Measurements from ENCODE around the gene SEC14L2.

Gene SEC14L2

GRCh38 chr22:30416403-30416802 is 19.6 kb downstream of the SEC14L2 start:
- Histone ChIP-seq H3K9ac (ENCODE audit: low read length) (no peak overlapping the region), H3K79me2 (ENCODE audit: insufficient read depth, low read length) (no peaks in the 10 kb centered on the region), H2AFZ (ENCODE audit: low read depth, low read length, severe bottlenecking) (no peak overlapping the region), H3K4me3 (ENCODE audit: insufficient read depth, low read length, poor library complexity, severe bottlenecking) (no peak overlapping the region), H3K27ac (ENCODE audit: low read depth, low read length) (no peak overlapping the region), H3K36me3 (ENCODE audit: low read length) (no peaks in the 10 kb centered on the region; the same call in 1 of the 2 replicates), H3F3A (ENCODE audit: insufficient read depth) (no peaks in the 10 kb centered on the region; the same call in 1 of the 2 replicates), H3K4me2 (ENCODE audit: low read depth, low read length, poor library complexity, severe bottlenecking) (no peak overlapping the region), H3K9me2 (replicated peaks; ENCODE audit: insufficient read depth, low read length) (no peaks in the 10 kb centered on the region), H3K27me3 (ENCODE audit: low read length) (no peaks in the 10 kb centered on the region), H3K9me3 (ENCODE audit: insufficient read depth, low read length) (no peaks in the 10 kb centered on the region), H4K20me1 (ENCODE audit: low read depth, low read length) (no peaks in the 10 kb centered on the region)
- TF ChIP-seq CTCF (IDR thresholded peaks at IDR 0.05; ENCODE audit: insufficient read depth, low read length, poor library complexity, severe bottlenecking) (no peak), EZH2phosphoT487 (conservative IDR thresholded peaks at IDR 0.05; ENCODE audit: low read length) (no peak)

- Histone ChIP-seq H3K27ac (ENCODE audit: low read depth, low read length) (no peak overlapping the region), H3K27me3 (ENCODE audit: low read length) (no peaks in the 10 kb centered on the region), H3F3A (ENCODE audit: insufficient read depth) (no peaks in the 10 kb centered on the region; the same call in 1 of the 2 replicates), H3K79me2 (ENCODE audit: insufficient read depth, low read length) (no peaks in the 10 kb centered on the region), H3K9me3 (ENCODE audit: insufficient read depth, low read length) (no peaks in the 10 kb centered on the region), H3K9me2 (replicated peaks; ENCODE audit: insufficient read depth, low read length) (no peaks in the 10 kb centered on the region), H3K36me3 (ENCODE audit: low read length) (no peaks in the 10 kb centered on the region; the same call in 1 of the 2 replicates), H3K9ac (ENCODE audit: low read length) (no peak overlapping the region), H2AFZ (ENCODE audit: low read depth, low read length, severe bottlenecking) (no peak overlapping the region), H3K4me2 (ENCODE audit: low read depth, low read length, poor library complexity, severe bottlenecking) (no peak overlapping the region), H3K4me3 (ENCODE audit: insufficient read depth, low read length, poor library complexity, severe bottlenecking) (no peak overlapping the region), H4K20me1 (ENCODE audit: low read depth, low read length) (no peaks in the 10 kb centered on the region)
- TF ChIP-seq EZH2phosphoT487 (conservative IDR thresholded peaks at IDR 0.05; ENCODE audit: low read length), result no peak
- no peak for TF ChIP-seq CTCF (IDR thresholded peaks at IDR 0.05; ENCODE audit: insufficient read depth, low read length, poor library complexity, severe bottlenecking)
Observed at GRCh38 chr22:30416837-30417236, 20.0 kb downstream of the SEC14L2 start.

- H3F3A ChIP-seq (ENCODE audit: insufficient read depth), result peaks cover 11% of the 10 kb centered on the region
- H3K9me3 ChIP-seq (ENCODE audit: insufficient read depth, low read length), result no peaks in the 10 kb centered on the region
- no peaks in the 10 kb centered on the region for H4K20me1 ChIP-seq (ENCODE audit: low read depth, low read length)
- no peak overlapping the region for H3K27ac ChIP-seq (ENCODE audit: low read depth, low read length)
- no peak overlapping the region for H3K4me2 ChIP-seq (ENCODE audit: low read depth, low read length, poor library complexity, severe bottlenecking)
- H2AFZ ChIP-seq (ENCODE audit: low read depth, low read length, severe bottlenecking), result no peak overlapping the region
- no peak overlapping the region for H3K9ac ChIP-seq (ENCODE audit: low read length)
- 0 out of 2 replicates have a peak, but pooled peaks cover 5% of the 10 kb centered on the region for H3K79me2 ChIP-seq (ENCODE audit: insufficient read depth, low read length)
- no peaks in the 10 kb centered on the region for H3K27me3 ChIP-seq (ENCODE audit: low read length)
- H3K36me3 ChIP-seq (ENCODE audit: low read length), result no peaks in the 10 kb centered on the region; the same call in 1 of the 2 replicates
- no peaks in the 10 kb centered on the region for H3K9me2 ChIP-seq (replicated peaks; ENCODE audit: insufficient read depth, low read length)
- no peak for TF ChIP-seq EZH2phosphoT487 (conservative IDR thresholded peaks at IDR 0.05; ENCODE audit: low read length)
- TF ChIP-seq CTCF (IDR thresholded peaks at IDR 0.05; ENCODE audit: insufficient read depth, low read length, poor library complexity, severe bottlenecking), result no peak
- H3K4me3 ChIP-seq (ENCODE audit: insufficient read depth, low read length, poor library complexity, severe bottlenecking), result no peak overlapping the region
Observed at GRCh38 chr22:30420347-30421125, 23.7 kb downstream of the SEC14L2 start.
